DOHH2 (cell line): ENCODE measurements around the gene MEGF11.

Source experiments
- EZH2phosphoT487 ChIP-seq: fragments of 200-600 bp; sonication (generic); IDR thresholded peaks from 2 replicates; pipeline ENCODE4 v1.6.1; 2017; ENCODE audit warnings: borderline replicate concordance, mild to moderate bottlenecking, antibody characterized with exemption, low read length, moderate library complexity, mixed read lengths
- TF ChIP-seq, protein P1 (sequence below): fragments of 200-600 bp; sonication (generic); IDR thresholded peaks from one replicate; pipeline ENCODE4 v1.5.1; 2014; ENCODE audit warnings: antibody characterized with exemption, mild to moderate bottlenecking, low read depth, low read length; ENCODE audit not compliant: poor library complexity, severe bottlenecking

DNA sequence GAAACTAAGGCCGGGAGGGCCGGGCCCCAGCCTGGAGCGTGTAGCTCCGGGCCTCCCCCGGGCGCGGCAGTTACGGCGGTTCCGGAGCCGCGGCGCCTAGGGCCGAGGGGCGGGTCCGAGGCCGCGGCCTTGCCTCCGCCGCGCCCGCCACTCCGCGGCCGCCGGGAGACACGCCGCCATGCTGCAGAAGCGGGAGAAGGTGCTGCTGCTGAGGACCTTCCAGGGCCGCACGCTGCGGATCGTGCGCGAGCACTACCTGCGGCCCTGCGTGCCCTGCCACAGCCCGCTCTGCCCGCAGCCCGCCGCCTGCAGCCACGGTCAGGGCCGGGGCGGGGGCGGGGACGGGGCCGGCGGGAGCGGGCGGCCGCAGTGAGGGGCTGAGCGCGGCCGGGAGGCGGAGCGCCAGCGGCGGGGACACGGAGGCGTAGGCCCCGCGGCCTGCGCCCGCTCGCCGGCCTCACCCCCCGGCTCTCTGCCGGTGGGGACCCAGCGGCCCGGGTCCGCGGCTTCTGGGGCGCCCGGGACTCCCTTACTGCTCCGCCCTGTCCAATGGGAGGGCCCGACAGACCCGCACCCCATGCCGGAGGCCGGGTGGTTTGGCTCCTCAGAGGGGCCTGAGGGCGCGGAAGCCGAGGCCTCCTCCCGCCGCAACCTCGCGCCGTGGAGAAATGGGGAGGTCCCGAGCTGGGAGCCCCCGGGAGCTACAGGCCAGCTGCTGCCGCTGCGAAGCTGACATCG is 40.0 kb upstream of the MEGF11 start, which contains the start of gene DIS3L:
- TF ChIP-seq, protein P1, sequence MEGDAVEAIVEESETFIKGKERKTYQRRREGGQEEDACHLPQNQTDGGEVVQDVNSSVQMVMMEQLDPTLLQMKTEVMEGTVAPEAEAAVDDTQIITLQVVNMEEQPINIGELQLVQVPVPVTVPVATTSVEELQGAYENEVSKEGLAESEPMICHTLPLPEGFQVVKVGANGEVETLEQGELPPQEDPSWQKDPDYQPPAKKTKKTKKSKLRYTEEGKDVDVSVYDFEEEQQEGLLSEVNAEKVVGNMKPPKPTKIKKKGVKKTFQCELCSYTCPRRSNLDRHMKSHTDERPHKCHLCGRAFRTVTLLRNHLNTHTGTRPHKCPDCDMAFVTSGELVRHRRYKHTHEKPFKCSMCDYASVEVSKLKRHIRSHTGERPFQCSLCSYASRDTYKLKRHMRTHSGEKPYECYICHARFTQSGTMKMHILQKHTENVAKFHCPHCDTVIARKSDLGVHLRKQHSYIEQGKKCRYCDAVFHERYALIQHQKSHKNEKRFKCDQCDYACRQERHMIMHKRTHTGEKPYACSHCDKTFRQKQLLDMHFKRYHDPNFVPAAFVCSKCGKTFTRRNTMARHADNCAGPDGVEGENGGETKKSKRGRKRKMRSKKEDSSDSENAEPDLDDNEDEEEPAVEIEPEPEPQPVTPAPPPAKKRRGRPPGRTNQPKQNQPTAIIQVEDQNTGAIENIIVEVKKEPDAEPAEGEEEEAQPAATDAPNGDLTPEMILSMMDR = no peak
- TF ChIP-seq EZH2phosphoT487 = no peak
